Fibroblast of skin of right quadriceps (primary cell): ENCODE data around the gene DPH7.
"Not testable (repeated sequence)": the region's sequence is repeated elsewhere in the genome, so short reads cannot be mapped to it uniquely, and the experiment has no call there.

Experiments
- DNase-seq: peaks from one replicate; pipeline ENCODE4 v3.0.0-alpha.2; 2013

DPH7 gene

DNA sequence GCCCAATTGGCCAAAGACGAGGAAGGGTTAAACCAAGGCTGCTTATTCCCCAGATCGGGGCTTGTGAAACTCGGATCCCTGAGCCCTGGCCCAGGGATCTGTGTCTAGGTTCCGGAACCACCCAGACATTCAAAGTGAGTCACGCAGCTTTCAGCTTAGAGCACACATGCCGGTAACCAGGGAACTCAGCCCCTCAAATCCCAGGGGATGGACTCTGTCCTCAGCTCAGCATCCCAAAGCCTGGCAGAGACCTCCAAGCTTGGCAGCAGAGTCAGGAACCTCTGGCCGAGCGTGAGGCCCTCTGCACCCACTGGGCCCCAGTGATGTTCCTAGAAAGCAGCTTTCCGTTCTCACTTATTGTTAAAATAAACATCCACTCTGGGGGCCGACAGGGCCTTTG lies 33.6 kb downstream of the DPH7 start:
- no peak for DNase-seq

DNA sequence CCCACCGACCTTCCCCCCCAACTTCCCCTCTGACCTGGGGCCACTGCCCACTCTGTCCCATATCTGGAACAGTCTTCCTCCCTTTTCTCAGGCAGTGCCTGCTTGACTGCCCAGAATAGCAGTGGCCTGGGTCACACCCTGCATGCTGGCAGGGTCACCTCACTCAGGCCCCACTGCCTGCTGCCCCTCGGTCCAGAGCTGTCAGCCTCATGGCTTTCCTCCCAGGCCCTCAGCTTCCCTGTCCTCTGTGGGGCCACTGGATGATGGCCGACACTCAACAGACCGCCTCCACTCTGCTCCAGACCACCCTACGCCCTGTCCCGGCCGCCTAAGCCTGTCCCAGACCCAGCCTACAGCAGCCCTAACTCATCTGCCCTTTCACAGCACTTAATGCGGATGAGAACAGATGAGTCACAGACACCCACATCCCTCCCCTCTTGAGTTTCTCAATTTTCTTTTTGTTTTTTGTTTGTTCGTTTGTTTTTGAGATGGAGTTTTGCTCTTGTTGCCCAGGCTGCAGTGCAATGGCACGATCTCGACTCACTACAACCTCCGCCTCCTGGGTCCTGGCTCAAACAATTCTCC lies 34.5 kb downstream of the DPH7 start:
- no peak for DNase-seq

DNA sequence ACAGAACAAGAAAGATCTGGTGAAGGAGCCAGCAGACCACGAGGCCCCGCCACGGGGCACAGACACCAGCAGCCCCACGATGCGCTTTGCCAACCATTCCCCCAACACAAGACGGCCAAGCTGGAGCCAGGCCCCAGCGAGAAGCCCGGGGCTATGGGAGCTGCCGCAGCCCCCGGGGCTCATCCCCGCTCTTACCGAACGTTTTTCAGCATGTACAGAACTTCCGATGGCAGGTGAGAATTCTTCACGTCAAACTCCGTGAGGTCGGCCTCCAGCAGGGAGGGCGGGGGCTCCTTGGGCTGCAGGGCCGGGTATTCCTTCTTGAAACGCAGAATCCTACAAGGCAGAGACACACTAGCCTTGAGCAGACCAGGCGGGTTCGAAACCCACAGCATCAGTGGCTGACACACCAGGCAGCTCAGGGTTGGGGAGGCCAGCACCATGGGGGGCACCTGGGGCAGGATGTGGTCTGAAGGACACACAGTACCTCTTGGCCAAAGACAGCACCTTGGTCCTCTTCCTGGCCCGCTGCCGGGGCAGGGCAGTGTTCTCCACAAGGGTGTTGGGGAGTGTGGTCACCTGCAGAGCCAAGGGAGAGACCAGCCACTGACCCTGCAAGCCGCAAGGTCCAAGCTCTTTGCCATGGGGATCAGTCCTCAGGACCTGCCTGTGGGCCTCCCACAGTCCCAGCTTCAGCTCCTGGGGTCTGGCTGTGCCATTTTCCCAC lies 35.3 kb downstream of the DPH7 start:
- no peak for DNase-seq

DNA sequence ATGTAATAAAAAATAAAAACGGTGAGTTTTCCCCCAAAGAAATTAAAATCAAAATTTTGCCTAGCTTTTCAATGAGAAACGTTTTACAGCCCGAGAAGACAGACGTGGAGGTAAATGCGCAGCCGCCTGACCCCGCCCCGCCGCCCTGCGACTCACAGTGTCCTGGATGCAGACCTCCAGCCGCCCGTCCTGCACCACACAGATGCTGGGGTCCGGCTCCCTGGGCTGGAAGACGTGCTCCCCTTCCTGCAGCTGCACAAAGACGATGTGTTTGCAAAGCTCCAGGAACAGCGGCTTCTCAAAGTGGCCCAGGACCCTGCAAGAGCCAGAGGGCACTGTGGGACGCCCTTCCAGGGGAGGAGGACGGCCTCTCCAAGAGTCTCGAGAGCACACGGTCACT lies 36.2 kb downstream of the DPH7 start:
- DNase-seq = no peak

DNA sequence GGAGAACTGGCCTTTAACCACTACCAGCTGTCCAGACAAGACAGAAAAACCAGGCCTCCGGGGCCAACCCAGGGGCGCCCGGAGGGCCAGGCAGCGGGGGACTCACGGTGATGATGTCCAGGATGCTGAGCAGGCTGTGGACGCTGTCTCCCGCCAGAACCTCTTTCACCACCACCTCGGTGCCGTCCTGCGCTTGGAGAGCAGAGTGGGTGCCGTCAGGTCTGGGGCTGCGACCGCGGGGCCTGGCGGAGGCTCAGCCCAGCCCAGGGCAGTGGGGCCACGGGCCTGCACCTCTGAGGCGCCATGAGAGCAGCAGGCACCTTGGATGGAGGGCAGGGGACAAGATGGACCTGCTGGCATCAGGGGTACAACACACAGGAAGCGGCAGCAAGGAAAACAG lies 38.2 kb downstream of the DPH7 start:
- no peak for DNase-seq

DNA sequence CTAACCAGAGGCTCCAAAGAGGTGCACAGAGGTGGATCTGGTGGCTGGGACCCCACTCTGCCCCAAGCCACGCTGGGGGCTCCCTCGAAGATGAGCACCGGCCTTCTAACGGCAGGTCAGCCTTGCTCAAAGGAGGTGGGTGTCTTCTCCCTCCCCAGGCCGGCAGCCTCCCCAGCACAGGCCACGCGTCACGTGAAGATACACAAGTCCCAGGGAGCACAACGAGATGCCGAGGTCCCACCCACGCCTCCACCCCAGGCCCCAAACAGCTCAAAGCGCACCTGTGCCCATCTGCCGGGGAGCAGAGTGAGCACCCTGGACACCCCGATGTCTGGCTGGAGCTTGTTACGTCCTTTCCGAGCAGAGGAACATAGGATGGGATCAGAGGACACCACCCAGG lies 40.7 kb downstream of the DPH7 start:
- DNase-seq = no peak

DNA sequence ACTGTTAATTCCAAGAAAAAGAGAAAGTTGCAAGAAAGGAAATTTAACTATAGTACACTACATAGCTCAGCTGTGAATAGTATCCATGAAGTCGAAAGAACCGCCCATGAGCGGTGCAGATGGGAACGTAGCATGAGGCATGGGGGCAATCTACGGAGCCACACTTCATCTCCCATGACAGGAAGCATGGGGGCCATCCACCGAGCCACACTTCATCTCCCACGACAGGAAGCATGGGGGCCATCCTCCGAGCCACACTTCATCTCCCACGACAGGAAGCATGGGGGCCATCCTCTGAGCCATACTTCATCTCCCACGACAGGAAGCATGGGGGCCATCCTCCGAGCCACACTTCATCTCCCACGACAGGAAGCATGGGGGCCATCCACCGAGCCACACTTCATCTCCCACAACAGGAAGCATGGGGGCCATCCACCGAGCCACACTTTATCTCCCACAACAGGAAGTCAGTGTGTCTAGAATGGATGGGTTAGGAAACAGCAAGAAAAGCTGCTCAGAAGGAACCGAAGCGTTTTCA lies 42.1 kb downstream of the DPH7 start:
- DNase-seq = not testable (repeated sequence)

DNA sequence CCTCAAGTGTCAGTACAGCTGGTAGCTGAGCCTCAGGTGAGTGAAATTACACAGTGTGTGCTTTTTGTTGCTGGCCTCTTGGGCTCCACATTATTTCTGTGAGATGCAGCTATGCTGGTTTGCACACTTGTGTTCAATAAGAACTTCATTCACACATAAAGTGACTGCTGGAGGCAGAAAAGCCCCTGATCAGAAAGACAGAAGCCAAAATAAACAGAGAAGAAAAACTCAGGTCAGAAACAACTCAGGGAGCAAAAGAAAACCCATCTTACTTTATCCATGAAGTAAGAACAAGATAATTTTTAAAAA lies 43.7 kb downstream of the DPH7 start:
- no peak for DNase-seq

DNA sequence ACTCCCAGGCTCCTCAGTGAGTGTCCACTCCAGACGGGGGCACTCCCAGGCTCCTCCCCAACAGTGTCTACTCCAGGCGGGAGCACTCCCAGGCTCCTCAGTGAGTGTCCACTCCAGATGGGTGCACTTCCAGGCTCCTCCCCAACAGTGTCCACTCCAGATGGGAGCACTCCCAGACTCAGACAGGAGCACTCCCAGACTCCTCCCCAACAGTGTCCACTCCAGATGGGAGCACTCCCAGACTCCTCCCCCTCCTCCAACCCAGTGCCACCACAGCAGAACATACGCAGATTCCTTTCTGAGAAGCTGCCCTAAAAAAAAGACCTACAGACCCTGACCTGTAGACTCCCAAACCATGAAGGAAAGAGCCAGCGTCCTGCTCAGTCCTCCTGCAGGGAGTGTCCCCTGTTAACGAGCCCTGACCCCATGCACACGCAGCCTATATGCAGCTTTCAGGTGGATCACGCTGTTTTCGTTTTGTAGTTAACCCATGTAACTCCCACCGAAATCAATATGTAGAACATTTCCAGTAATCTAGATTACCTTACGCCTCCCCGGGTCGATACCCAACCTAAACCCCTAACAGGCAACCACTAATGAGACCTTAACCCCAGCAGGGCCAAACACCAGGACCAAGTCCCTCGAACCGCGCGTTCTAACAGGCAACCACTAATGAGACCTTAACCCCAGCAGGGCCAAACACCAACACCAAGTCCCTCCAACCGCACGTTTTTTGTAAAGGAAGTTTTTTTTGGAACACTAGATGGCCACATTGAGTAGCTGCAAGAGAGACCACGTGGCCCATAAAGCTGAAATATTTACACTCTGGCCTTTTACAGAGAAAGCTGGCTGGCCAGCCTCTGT lies 44.2 kb downstream of the DPH7 start:
- DNase-seq = peak; percentile 55

DNA sequence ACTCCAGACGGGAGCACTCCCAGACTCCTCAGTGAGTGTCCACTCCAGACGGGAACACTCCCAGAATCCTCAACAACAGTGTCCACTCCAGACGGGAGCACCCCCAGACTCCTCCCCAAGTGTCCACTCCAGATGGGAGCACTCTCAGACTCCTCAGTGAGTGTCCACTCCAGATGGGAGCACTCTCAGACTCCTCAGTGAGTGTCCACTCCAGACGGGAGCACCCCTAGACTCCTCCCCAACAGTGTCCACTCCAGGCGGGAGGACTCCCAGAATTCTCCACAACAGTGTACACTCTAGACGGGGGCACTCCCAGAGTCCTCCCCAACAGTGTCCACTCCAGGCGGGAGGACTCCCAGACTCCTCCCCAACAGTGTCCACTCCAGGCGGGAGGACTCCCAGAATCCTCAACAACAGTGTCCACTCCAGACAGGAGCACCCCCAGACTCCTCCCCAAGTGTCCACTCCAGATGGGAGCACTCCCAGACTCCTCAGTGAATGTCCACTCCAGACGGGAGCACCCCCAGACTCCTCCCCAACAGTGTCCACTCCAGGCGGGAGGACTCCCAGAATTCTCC lies 45.7 kb downstream of the DPH7 start:
- not testable (repeated sequence) for DNase-seq

DNA sequence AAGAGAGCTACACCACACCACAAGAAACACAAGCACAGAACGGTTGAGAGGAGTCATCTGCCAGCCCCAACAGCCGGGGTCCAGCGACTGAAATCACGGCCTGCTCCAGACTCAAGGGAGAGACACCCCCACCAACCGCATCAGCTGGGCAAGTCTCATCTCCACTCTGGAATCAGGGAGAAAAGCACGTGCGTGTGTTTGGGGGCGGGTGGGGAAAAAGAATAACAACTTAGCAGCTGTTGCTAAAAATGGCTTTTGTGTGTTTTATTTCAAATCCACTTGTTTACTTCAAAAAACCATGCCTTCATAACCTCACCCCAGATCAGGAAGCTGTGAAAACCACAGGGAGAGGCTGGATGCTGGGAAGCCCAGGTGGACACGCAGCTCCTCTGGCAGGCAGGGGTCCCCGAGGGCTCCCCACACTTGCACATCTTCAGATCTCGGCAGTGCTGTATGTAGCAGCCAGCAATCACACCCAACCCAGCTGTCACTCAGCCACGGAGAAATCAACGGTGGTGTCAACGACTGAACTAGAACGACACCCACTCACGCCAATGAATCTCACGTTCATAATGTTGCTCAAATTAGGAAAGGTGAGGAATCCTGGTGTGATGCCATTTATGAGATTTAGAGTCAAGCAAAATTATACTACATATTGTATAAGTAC lies 47.5 kb downstream of the DPH7 start:
- no peak for DNase-seq

DNA sequence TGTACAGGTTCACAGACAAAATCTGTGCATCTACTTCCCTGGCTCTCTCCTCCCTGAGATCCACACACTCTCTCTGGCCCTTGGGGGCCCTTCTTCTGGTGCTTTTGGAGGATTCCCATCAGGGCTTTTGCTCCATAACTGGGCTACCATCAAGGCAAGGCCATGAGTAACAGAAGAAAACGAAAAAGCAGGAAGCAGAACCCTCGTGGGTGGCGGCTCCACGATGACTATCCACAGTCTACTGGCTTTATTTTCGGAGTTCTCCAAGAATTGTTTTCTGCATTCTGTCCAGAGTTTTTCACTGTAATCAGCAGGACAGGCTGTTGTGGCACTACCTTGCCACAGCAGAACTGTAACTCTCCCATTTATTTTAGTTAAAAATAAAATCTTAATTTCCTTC lies 48.4 kb downstream of the DPH7 start:
- no peak for DNase-seq

DNA sequence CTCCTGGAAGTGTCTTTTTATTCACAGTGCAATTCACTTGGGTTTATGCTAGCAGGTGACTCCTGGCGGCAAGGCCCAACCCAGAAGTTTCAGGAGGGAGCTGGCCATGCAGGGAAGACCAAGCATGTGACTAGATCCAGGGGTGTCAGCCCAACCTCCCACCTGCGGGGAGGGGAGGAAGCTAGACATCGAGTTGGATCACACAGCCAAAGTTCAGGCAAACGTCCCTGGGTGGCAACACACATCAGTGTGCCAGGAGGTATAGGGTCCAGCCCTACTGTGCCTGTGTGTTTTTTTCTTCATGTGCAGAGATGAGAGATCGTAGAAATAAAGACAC lies 53.8 kb downstream of the DPH7 start:
- no peak for DNase-seq

DNA sequence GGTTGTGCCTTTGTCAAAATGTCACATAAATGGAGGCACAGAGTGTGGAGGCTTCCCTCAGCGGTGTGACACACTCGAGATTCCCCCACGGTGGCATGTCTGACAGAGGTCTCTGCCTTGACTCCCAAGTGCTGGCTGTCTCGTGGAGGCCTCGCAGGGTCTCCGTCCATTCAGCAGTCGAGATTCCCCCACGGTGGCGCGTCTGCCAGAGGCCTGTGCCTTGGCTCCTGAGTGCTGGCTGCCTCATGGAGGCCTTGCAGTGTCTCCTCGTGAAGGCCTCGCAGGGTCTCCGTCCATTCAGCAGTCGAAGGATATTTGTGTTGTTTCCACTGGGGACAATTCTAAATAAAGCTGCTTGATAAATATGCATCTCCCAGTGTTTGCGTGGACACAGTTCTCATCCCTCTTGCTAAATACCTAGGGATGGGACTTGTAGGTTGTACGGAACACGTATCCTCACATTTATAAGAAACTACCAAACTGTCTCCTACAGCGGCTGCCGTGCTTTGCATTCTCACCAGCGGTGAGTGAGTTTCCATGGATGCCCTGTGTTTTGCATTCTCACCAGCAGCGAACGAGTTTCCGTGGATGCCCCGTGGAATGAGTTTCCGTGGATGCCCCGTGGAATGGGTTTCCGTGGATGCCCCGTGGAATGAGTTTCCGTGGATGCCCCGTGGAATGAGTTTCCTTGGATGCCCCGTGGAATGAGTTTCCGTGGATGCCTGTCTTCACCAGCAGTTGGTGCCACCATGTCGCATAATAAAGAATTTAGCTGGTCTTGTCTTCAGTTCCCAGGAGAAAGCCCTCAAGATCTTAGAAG lies 54.4 kb downstream of the DPH7 start:
- DNase-seq = no peak

DNA sequence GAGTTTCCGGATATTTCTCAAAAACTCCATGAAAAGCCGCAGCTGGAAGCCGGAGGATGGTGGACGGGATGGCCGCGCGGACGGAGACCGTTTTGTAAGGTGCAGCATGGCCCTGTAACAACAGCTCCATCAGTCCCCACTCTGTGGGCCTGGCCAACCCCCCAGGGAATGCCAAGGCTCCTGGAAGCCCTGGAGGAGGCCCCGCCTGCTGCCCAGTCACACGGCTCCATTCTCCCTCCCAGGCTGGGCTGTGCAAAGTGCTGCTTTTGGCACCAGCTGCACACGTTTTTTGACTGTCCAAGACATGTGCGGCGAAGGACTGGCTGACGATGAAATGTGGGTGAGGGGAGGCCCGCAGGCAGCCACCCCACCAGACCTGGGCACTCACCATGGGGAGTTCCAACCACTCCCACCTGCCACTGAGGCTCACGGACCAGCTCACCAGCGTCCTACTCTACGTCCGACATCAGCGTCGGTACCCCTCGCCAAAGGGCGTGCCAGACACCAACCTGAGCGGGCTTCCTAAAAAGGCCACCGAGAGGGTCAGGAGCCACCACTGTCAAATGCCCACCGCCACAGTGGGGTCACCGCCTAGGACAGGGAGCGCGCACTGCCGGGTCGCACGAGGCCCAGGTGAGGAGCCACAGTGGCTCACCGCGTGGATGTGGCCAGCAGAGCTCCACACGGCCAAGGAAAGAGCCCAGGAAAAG lies 55.8 kb downstream of the DPH7 start:
- no peak for DNase-seq

DNA sequence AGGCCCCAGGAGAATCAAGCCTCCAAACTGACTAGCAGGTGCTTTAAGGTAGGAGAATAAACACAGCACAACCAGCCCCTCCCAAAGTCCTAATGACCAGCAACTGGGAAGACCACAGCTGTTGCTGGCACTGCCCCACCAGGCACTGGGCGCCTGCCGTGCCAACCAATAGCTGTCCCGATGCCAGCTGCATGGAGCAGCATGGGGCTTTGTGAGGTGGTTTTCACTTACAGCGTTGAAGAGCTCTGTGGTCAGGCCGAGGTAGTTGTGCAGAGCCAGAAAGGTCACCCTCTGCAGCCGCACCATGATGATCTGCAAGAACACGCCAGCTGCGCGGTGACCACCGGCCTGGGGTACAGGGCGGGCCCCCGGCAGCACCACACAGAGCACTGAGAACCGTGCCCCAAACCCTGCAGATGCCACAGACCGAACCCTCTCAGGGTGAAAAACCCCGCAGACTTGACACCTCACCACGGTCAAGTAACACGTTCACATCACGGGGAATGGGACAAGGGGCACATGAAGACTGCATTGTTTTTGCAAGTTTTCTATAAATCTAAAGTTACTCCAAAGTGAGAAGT lies 57.2 kb downstream of the DPH7 start:
- no peak for DNase-seq

DNA sequence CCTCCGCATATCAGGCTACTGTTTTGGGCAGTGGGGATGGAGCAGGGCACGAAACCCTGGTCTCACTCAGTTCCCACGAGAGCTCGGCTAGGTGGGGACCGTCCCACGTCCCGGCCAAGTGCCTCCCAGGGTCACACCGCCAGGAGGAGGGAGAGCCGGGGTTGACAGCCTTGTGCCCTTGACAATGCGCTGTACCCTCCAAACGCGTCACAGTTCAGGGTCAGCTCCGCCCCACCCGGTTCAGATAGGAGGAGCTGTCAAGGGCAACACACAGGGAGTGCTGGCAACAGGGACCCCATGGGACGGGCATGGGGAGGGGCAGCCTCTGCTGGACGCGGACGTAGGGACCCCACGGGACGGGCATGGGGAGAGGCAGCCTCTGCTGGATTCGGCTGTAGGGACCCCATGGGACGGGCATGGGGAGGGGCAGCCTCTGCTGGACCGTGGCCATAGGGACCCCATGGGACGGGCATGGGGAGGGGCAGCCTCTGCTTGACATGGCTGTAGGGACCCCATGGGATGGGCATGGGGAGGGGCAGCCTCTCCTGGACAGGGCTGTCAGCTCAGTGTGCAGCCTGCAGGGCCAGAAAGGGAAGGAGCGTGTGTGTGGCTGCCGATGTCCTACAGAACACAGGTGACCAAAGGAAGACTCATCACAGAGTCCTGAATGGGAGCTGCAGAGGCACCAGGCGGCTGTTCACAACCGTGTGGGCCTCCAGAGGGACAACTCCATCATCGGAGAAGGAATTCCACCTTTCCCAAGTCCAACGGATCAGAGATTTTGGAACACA lies 57.9 kb downstream of the DPH7 start:
- no peak for DNase-seq

DNA sequence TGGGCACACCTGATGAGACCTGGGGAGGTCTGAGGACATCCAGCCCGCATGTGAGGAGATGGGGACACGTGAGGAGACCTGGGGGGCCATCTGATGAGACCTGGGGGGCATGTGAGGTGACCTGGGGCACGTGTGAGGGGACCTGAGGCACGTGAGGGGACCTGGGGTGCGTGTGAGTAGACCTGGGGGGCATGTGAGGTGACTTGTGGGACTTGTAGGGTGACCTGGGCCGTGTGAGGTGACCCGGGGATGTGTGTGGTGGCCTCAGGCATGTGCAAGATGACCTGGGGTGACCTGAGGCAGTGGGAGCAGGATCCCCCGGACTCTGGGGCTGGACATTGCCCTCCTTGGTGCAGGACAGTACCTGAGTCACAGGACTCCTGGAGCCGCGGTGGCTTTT lies 59.2 kb downstream of the DPH7 start:
- no peak for DNase-seq

DNA sequence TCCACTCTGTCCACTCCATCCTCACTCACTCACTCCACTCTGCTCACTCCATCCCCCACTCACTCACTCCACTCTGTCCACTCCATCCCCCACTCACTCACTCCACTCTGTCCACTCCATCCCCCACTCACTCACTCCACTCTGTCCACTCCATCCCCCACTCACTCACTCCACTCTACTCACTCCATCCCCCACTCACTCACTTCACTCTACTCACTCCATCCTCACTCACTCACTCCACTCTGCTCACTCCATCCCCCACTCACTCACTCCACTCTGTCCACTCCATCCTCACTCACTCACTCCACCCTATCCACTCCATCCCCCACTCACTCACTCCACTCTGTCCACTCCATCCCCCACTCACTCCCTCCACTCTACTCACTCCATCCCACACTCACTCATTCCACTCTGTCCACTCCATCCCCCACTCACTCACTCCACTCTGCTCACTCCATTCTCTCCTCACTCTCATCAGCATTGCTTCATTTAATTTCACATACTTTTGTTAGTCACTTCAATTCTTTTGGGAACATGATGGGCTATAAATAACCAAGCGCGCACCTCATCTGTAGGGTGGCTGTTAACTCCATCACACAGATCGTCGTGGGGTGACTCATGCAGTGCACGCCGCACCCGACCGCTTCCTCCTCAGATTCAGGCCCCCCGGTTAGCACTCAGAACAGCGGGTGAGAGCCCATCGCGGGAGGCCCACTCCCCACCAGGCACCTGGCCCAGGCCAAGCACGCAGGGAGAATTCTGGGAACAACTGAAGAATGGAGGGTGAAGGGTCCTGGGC lies 59.9 kb downstream of the DPH7 start:
- DNase-seq = peak; percentile 48
